ENCODE measurements around the gene HNMT.

The HNMT gene

DNA sequence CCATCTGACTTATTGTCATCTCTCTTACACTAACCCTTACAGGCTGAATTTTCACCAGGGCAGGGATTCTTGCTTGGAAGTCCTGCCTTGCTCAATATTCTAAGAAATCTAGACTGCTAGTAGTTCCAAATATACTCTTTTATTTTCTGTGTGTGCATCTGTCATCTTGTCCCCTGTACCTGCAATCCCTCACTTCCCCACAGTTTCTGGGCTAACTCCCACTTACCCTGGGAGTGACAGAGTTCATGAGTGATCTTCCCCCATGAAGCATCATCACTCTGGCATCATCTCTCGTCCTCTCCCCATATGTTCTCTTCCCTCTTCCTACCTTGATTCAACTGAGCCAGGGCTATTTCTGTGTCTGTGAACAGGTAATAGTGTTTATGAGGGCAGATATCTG lies 35.7 kb downstream of the HNMT start:
- Histone ChIP-seq H3K27ac (ENCODE audit: low read length) (no peak overlapping the region), H3K36me3 (ENCODE audit: insufficient read depth, low read depth, low read length) (no peaks in the 10 kb centered on the region), H3K27me3 (ENCODE audit: insufficient read depth, low read length) (no peaks in the 10 kb centered on the region), H3K9me3 (ENCODE audit: insufficient read depth, low read depth, low read length) (no peaks in the 10 kb centered on the region), H3K9ac (ENCODE audit: low read depth, low read length) (no peak overlapping the region), H3K4me3 (ENCODE audit: low read length) (no peak overlapping the region), H3K4me1 (ENCODE audit: insufficient read depth, low read length) (no peaks in the 10 kb centered on the region)

DNA sequence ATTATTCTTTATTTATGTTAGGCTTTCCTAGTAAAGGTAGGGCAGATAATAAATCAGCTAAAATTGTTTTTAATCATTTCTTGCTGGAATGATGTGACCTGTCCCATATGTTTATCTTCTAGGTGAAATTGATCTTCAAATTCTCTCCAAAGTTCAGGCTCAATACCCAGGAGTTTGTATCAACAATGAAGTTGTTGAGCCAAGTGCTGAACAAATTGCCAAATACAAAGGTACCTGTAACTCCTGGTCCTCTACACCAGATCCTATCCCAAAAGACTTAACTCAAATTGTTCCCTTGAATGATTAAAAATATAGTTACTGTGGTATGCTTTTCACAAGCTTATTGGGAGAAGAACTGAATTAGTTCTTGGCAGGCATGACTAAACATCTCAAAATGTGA lies 36.5 kb downstream of the HNMT start:
- H3K27ac ChIP-seq (ENCODE audit: low read length): no peak overlapping the region
- H3K27me3 ChIP-seq (ENCODE audit: insufficient read depth, low read length): no peaks in the 10 kb centered on the region
- H3K9ac ChIP-seq (ENCODE audit: low read depth, low read length): no peak overlapping the region
- H3K36me3 ChIP-seq (ENCODE audit: insufficient read depth, low read depth, low read length): no peaks in the 10 kb centered on the region
- no peaks in the 10 kb centered on the region for H3K4me1 ChIP-seq (ENCODE audit: insufficient read depth, low read length)
- no peaks in the 10 kb centered on the region for H3K9me3 ChIP-seq (ENCODE audit: insufficient read depth, low read depth, low read length)
- no peak overlapping the region for H3K4me3 ChIP-seq (ENCODE audit: low read length)

DNA sequence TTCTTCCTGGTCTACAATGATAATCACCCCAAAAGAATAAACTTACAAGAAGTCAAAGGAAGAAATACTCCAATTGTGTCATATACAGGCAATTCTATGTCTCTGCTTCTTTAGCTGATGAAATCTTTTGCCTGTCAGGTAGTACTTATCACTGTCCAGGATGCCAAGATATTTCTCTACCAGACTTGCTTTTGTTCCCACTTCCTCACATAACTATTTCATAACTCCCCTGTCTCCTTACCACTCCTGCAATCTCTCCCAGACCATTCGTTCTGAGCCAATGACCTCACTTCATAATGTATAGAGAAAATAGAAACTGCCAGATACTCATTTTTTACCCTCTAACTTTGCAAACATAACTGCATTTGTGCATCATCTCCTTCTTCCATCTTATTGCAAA lies 39.1 kb downstream of the HNMT start:
- Histone ChIP-seq H3K36me3 (ENCODE audit: insufficient read depth, low read depth, low read length) (no peaks in the 10 kb centered on the region), H3K27ac (ENCODE audit: low read length) (no peak overlapping the region), H3K9me3 (ENCODE audit: insufficient read depth, low read depth, low read length) (no peaks in the 10 kb centered on the region)

DNA sequence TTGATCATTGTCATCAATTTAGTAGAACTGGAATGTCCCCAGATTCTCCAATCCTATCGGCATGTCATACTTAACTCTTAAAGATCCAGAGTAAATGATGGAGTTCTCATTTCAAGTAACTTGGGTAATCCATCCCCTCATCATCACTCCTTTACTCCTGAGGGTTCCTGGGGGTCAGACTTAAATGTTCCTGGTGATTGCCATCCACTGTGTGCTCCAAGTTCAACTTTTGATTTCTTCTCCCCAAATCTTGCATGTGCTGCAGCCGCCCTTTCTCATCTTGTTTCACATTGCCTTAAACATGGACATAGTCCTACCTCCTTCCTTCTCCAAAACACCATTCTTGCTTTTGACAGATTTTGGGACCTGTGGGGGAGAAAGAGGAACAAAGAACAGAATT lies 43.2 kb downstream of the HNMT start:
- no peaks in the 10 kb centered on the region for H3K36me3 ChIP-seq (ENCODE audit: insufficient read depth, low read depth, low read length)
- H3K27ac ChIP-seq (ENCODE audit: low read length): no peak overlapping the region
- no peaks in the 10 kb centered on the region for H3K27me3 ChIP-seq (ENCODE audit: insufficient read depth, low read length)
- no peak overlapping the region for H3K4me3 ChIP-seq (ENCODE audit: low read length)
- H3K4me1 ChIP-seq (ENCODE audit: insufficient read depth, low read length): no peaks in the 10 kb centered on the region
- no peak overlapping the region for H3K9ac ChIP-seq (ENCODE audit: low read depth, low read length)
- H3K9me3 ChIP-seq (ENCODE audit: insufficient read depth, low read depth, low read length): no peaks in the 10 kb centered on the region

More for the DNA sequence above, 39.1 kb downstream of the HNMT start:
- Histone ChIP-seq H3K27me3 (ENCODE audit: insufficient read depth, low read length) (no peaks in the 10 kb centered on the region), H3K4me1 (ENCODE audit: insufficient read depth, low read length) (no peaks in the 10 kb centered on the region), H3K4me3 (ENCODE audit: low read length) (no peak overlapping the region), H3K9ac (ENCODE audit: low read depth, low read length) (no peak overlapping the region)

DNA sequence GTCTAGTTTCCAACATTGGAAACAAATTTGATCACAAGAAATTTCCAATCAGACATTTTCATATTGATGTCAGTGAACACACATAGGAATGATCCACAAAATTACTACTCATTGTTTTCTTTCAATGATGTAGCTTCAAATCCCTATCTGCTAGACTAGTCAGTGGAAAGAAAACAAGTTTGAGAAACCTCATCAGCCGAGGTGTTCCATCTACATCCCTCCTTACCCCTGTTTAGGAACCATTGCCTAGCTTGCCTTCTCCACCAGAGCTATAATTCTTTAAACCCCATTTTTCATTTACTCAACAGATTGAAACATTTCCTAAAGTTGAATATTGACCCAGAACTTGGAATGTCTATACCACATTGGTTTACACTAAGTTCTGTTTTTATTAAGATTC lies 45.3 kb downstream of the HNMT start:
- Histone ChIP-seq H3K27ac (ENCODE audit: low read length) (no peak overlapping the region), H3K9me3 (ENCODE audit: insufficient read depth, low read depth, low read length) (no peaks in the 10 kb centered on the region), H3K9ac (ENCODE audit: low read depth, low read length) (no peak overlapping the region), H3K4me3 (ENCODE audit: low read length) (no peak overlapping the region), H3K36me3 (ENCODE audit: insufficient read depth, low read depth, low read length) (no peaks in the 10 kb centered on the region), H3K27me3 (ENCODE audit: insufficient read depth, low read length) (no peaks in the 10 kb centered on the region), H3K4me1 (ENCODE audit: insufficient read depth, low read length) (no peaks in the 10 kb centered on the region)

DNA sequence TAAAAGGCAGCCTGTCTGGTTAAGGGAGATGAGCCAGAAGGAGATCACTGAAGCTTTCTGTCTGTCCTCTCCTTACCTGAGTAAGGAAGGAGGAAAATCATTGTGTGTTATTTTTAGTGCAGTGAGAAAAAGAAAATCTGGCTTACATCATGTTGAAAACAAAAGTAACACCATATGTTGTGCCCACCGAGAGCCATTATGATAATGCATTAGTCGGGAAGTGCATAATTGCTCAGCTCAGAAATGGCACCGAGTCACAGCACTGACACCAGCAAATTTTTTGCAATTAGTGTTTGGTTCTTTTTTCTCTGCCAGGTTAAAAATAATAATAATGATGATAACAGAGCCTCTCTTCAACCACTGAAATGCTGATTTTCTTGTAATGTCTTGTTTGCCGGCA lies 46.6 kb downstream of the HNMT start:
- Histone ChIP-seq H3K27me3 (ENCODE audit: insufficient read depth, low read length) (no peaks in the 10 kb centered on the region), H3K9ac (ENCODE audit: low read depth, low read length) (no peak overlapping the region), H3K36me3 (ENCODE audit: insufficient read depth, low read depth, low read length) (no peaks in the 10 kb centered on the region), H3K9me3 (ENCODE audit: insufficient read depth, low read depth, low read length) (no peaks in the 10 kb centered on the region), H3K4me3 (ENCODE audit: low read length) (no peak overlapping the region), H3K4me1 (ENCODE audit: insufficient read depth, low read length) (no peaks in the 10 kb centered on the region), H3K27ac (ENCODE audit: low read length) (no peak overlapping the region)

DNA sequence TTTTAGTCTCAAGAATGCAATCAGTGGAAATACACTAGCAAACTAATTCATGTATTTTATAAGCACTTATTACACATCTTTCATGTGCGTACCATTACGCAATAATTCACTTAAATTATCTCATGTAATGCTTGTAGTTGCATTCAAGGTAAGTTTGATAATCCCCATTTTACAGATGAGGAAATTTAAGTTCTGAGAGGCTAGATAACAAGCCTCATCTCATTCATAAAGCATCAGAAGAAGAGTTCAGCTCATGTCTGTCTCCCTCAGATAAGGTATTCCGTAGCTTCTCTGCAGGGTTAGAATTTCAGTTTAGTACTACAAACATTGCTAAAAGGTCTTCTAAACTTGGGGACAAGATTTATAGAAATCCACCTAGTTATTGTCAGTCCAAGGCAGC lies 47.8 kb downstream of the HNMT start:
- Histone ChIP-seq H3K36me3 (ENCODE audit: insufficient read depth, low read depth, low read length) (no peaks in the 10 kb centered on the region), H3K27me3 (ENCODE audit: insufficient read depth, low read length) (no peaks in the 10 kb centered on the region), H3K27ac (ENCODE audit: low read length) (no peak overlapping the region), H3K4me3 (ENCODE audit: low read length) (no peak overlapping the region), H3K4me1 (ENCODE audit: insufficient read depth, low read length) (no peaks in the 10 kb centered on the region), H3K9me3 (ENCODE audit: insufficient read depth, low read depth, low read length) (no peaks in the 10 kb centered on the region), H3K9ac (ENCODE audit: low read depth, low read length) (no peak overlapping the region)

DNA sequence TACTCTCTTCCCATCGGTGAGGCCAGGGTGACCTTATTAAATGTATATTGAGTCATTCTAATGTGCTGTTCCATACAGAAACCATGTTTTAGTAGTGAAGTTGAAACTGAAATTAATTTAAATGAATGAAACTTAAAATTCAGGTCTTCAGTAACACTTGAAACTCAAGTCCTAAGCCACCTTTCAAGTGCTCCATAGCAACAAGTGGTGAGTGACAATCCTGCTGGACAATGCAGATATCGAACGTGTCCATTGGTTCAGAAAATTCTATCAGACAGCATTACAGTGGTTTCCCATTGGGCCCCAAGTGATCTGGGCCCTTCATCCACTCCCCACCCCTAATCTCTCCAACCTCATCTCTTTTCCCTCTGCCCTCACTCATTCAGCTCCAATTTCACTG lies 48.7 kb downstream of the HNMT start:
- Histone ChIP-seq H3K27me3 (ENCODE audit: insufficient read depth, low read length) (no peaks in the 10 kb centered on the region), H3K9me3 (ENCODE audit: insufficient read depth, low read depth, low read length) (no peaks in the 10 kb centered on the region), H3K36me3 (ENCODE audit: insufficient read depth, low read depth, low read length) (no peaks in the 10 kb centered on the region), H3K27ac (ENCODE audit: low read length) (no peak overlapping the region), H3K4me1 (ENCODE audit: insufficient read depth, low read length) (no peaks in the 10 kb centered on the region), H3K4me3 (ENCODE audit: low read length) (no peak overlapping the region), H3K9ac (ENCODE audit: low read depth, low read length) (no peak overlapping the region)

DNA sequence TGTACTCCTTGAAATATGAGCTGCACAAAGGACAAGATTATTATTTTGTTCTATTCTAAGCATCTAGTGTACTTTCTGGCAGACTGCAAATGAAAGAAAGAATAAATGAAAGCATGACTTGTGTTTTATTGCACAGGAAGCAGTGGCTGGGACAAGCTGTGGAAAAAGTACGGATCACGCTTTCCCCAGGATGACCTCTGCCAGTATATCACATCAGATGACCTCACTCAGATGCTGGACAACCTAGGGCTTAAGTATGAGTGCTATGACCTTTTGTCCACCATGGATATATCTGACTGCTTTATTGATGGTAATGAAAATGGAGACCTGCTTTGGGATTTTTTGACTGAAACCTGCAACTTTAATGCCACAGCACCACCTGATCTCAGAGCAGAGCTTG lies 49.4 kb downstream of the HNMT start:
- H3K9me3 ChIP-seq (ENCODE audit: insufficient read depth, low read depth, low read length): no peaks in the 10 kb centered on the region
- H3K27ac ChIP-seq (ENCODE audit: low read length): no peak overlapping the region
- no peaks in the 10 kb centered on the region for H3K36me3 ChIP-seq (ENCODE audit: insufficient read depth, low read depth, low read length)
- no peaks in the 10 kb centered on the region for H3K27me3 ChIP-seq (ENCODE audit: insufficient read depth, low read length)
- no peaks in the 10 kb centered on the region for H3K4me1 ChIP-seq (ENCODE audit: insufficient read depth, low read length)
- H3K9ac ChIP-seq (ENCODE audit: low read depth, low read length): no peak overlapping the region
- no peak overlapping the region for H3K4me3 ChIP-seq (ENCODE audit: low read length)

DNA sequence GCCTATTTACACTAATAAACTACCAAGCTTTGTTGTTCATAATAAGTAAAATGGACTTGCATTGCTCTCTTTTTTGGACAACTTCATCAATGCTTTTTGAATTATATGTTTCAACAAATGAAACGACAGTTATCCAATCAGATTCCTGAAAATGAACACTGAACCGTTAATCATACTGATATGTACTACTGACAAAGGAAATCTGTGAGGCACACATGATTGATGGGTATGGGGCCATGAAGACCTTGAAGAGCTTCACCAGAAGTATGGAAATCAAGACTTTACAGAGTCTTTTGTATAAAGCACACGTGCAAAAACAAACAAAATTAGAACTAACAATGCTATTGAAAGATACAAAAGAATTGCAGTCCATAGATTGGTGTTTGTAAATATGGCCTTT lies 51.2 kb downstream of the HNMT start:
- no peaks in the 10 kb centered on the region for H3K27me3 ChIP-seq (ENCODE audit: insufficient read depth, low read length)
- no peak overlapping the region for H3K4me3 ChIP-seq (ENCODE audit: low read length)
- no peak overlapping the region for H3K9ac ChIP-seq (ENCODE audit: low read depth, low read length)
- H3K27ac ChIP-seq (ENCODE audit: low read length): no peak overlapping the region
- no peaks in the 10 kb centered on the region for H3K36me3 ChIP-seq (ENCODE audit: insufficient read depth, low read depth, low read length)
- no peaks in the 10 kb centered on the region for H3K9me3 ChIP-seq (ENCODE audit: insufficient read depth, low read depth, low read length)
- no peaks in the 10 kb centered on the region for H3K4me1 ChIP-seq (ENCODE audit: insufficient read depth, low read length)

DNA sequence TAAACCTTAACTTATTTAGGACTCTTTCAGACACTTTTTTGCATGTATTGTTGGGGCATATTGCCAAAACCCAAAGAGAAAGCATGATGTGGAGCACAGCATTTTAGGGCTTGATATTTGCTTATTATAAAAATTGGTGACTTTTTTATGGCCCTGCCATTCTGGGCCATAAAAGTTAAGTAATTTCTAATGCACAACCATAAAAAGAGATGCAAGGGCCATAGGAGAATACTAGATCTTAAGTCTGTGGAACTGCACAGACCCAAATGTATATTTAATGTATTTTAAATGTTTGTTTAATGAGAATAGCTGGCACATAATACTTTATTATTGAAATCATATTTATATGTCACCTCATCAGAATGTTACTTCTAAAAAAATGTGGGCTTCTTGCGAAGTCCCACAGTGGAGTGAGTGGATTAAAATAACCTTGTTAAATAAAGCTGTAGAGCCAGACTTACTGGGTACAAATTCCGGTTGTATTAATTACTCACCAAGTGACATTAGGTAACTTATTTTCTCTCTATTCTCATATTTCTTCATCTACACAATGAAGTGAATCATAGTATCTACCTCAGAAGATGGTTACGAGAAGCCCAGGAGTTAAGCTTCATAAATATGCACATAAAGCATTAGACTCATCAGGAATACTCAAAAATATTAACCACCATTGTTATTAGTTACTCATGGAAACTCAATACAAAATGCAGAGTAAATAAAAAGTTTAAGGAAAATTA lies 52.2 kb downstream of the HNMT start:
- no peak overlapping the region for H3K9ac ChIP-seq (ENCODE audit: low read depth, low read length)
- no peak overlapping the region for H3K27ac ChIP-seq (ENCODE audit: low read length)
- H3K9me3 ChIP-seq (ENCODE audit: insufficient read depth, low read depth, low read length): no peaks in the 10 kb centered on the region
- H3K27me3 ChIP-seq (ENCODE audit: insufficient read depth, low read length): no peaks in the 10 kb centered on the region
- no peaks in the 10 kb centered on the region for H3K36me3 ChIP-seq (ENCODE audit: insufficient read depth, low read depth, low read length)
- H3K4me3 ChIP-seq (ENCODE audit: low read length): no peak overlapping the region
- no peaks in the 10 kb centered on the region for H3K4me1 ChIP-seq (ENCODE audit: insufficient read depth, low read length)

DNA sequence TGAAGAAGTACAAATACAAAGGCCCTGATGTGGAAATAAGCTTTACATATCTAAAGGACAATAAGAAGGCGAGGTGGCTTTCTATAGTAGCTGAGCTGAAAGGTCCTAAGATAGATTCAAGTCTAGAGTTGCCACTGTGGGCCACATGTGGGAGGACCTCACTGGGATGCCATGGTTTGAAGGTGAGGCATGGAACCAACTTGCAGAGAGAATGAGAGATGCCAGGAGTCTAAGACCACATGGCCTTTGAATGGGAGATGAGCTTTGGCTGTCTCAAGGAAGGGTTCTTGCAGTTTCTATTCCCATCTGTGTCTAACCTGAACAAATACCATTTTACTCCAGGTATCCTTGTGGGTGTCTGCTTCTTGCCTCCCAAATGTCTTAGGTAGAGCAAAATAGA lies 53.6 kb downstream of the HNMT start:
- Histone ChIP-seq H3K27ac (ENCODE audit: low read length) (no peak overlapping the region), H3K36me3 (ENCODE audit: insufficient read depth, low read depth, low read length) (no peaks in the 10 kb centered on the region), H3K9ac (ENCODE audit: low read depth, low read length) (no peak overlapping the region), H3K4me3 (ENCODE audit: low read length) (no peak overlapping the region), H3K4me1 (ENCODE audit: insufficient read depth, low read length) (no peaks in the 10 kb centered on the region), H3K9me3 (ENCODE audit: insufficient read depth, low read depth, low read length) (no peaks in the 10 kb centered on the region), H3K27me3 (ENCODE audit: insufficient read depth, low read length) (no peaks in the 10 kb centered on the region)

All from iPS-20b (cell line).